ENCODE results near the gene ERFE. TPM values are rescaled to one million over a fixed set of nuclear protein-coding genes. Genes with fewer than 3 reads are reported as not detected.
A peak's percentile ranks its signal among the peaks of the same experiment; 100 is the strongest.

The ERFE gene
- total and polyA plus RNA-seq, 2 of the 4 experiments (the other 2 are of a cell fraction) = 1.3 to 3.5 TPM

DNA sequence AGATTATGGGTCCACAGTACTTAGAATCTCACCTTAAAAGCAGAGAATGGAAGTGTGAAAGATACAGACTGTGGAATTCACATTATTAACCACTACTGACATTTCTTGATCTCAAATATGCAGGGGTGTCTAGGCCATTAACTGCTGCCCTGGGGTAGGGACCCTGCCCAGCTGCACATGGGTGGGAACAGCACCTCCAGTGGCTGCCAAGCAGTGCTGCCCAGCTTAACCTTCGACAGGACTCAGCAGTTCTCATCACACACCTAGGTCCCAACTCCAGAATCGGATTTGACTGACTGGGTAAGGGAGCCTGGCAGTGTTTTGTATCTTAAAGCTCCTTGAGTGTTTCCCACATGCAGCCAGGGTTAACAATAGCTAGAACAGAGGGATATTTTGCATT, 14.9 kb downstream of the ERFE start:
- intact Hi-C loops (cut with micrococcal nuclease) = loop anchor here (10.0 kb wide), 1 partner anchor 179 kb away; no protein-coding TSS in a partner anchor
- Histone ChIP-seq H2BK120ac (ENCODE audit: low read depth, low read length) (no peak overlapping the region), H2AK9ac (replicated peaks; ENCODE audit: low read depth, low read length, poor library complexity) (no peak overlapping the region), H3K9me1 (ENCODE audit: insufficient read depth, low read length) (peaks cover 24% of the 10 kb centered on the region), H3K18ac (ENCODE audit: low read depth, low read length) (no peak overlapping the region), H3K23ac (ENCODE audit: low read depth, low read length) (no peak overlapping the region), H3K4me1 (ENCODE audit: control insufficient read depth, insufficient read depth, low read length) (peaks cover 19% of the 10 kb centered on the region), H3K4me2 (ENCODE audit: low read depth, low read length) (no peak overlapping the region), H3K36me3 (ENCODE audit: control insufficient read depth, insufficient read depth, low read length) (peaks cover 44% of the 10 kb centered on the region), H3K9ac (ENCODE audit: low read depth, low read length) (no peak overlapping the region), H4K5ac (ENCODE audit: low read depth, low read length) (no peak overlapping the region), H2AK5ac (ENCODE audit: low read depth, low read length) (no peak overlapping the region; the same call in 1 of the 2 replicates), H3K9me3 (ENCODE audit: control insufficient read depth, insufficient read depth, low read length) (no peaks in the 10 kb centered on the region), H3K4ac (ENCODE audit: low read depth, low read length) (no peak overlapping the region), H3K27me3 (ENCODE audit: control insufficient read depth, insufficient read depth, low read length) (no peaks in the 10 kb centered on the region), H2BK20ac (ENCODE audit: low read depth, low read length) (no peak overlapping the region), H2BK15ac (ENCODE audit: low read depth, low read length) (no peak overlapping the region), H2BK5ac (ENCODE audit: low read depth, low read length, poor library complexity, severe bottlenecking) (no peak overlapping the region), H3K4me3 (ENCODE audit: insufficient read depth, low read depth, low read length) (no peak overlapping the region), H4K8ac (ENCODE audit: low read depth in 2 of 2, low read length in 2 of 2) (0 out of 4 replicates have a peak overlapping the region, but pooled peaks of 1 of the 2 experiments have one; percentile 19), H3K56ac (ENCODE audit: extremely low read depth, insufficient read depth, low read length) (no peak overlapping the region), H4K91ac (ENCODE audit: insufficient read depth, low read depth, low read length) (no peak overlapping the region; the same call in 1 of the 2 replicates), H4K20me1 (ENCODE audit: insufficient read depth, low read length) (peaks cover 8% of the 10 kb centered on the region), H3K79me1 (ENCODE audit: low read depth in 1 of 2, low read length in 2 of 2) (peaks cover 20 to 57% of the 10 kb centered on the region in 2 experiments; a peak in 3 of 4 replicates), H3K27ac (ENCODE audit: insufficient read depth, low read length) (peak overlapping the region; percentile 25; the same call in 1 of the 2 replicates), H2AFZ (replicated peaks; ENCODE audit: low read length, poor library complexity) (no peak overlapping the region), H3K14ac (replicated peaks; ENCODE audit: low read depth, low read length) (no peak overlapping the region)
- DNase-seq (no peak), ATAC-seq (ENCODE audit: low read depth) (no peak)
- in situ Hi-C loops (cut with MboI; ENCODE audit: low sequenced_read_pairs) = no loop called here
- ChIA-PET CTCF (no interaction called here), POLR2A (ENCODE audit: unreplicated experiment) (no interaction called here)
- WGBS, 2 experiments (ENCODE audit: extremely low coverage in 2 of 2, insufficient read length in 1 of 2) = no CpG with 5 or more reads among the region's 2 CpGs
- TF ChIP-seq MXI1 (IDR thresholded peaks at IDR 0.05; ENCODE audit: borderline replicate concordance, low read depth, low read length) (no peak), CTCF (conservative IDR thresholded peaks at IDR 0.05; ENCODE audit: low read depth, low read length) (0 out of 2 replicates have a peak, but pooled peaks have one; percentile 11), FOS (IDR thresholded peaks at IDR 0.05; ENCODE audit: low read depth, low read length) (no peak)
- dilution Hi-C loops (cut with HindIII; ENCODE audit: low sequenced_read_pairs, unreplicated experiment) = no loop called here
- BruUV-seq (replicated peaks) = no TSS peak

Data from IMR-90 (cell line).